HepG2 (cell line): ENCODE measurements around the gene FAM163B. TPM values are rescaled to one million over a fixed set of nuclear protein-coding genes. Genes with fewer than 3 reads are reported as not detected.

Experiments
- ATAC-seq: fragments of 200-7000 bp; cut with Tn5 transposase; 3 replicates; pipeline ENCODE4 v1.9.1; 2020; ENCODE audit warnings: mild to moderate bottlenecking, moderate library complexity
- BruUV-seq: library from RNA; stranded (reverse); fragments of 400-500 nt; replicated peaks from 2 replicates; lab custom pipeline; 2021; lab: Mats Ljungman, UMichigan
- CTCF ChIA-PET: fragments of 300-600 bp; formaldehyde crosslinking; extraction: SDS; loops from one replicate; lab custom pipeline; 2021; ENCODE audit warnings: low total read pairs, inconsistent platforms, low intra/inter-chr PET ratio; lab: Yijun Ruan, JAX
- POLR2A ChIA-PET: fragments of 350-600 bp; sonication (Branson Sonifier 250); formaldehyde crosslinking; loops from one replicate; lab custom pipeline; 2020; ENCODE audit warnings: antibody characterized with exemption, inconsistent platforms; lab: Yijun Ruan, JAX
- DNase-seq: peaks from one replicate; pipeline ENCODE4 v3.0.0-alpha.2; 2015; ENCODE audit warnings: low spot score
- FAIRE-seq: peaks from 3 replicates; lab custom pipeline; 2011; peaks lifted over from hg19 to GRCh38; lab: Jason Lieb, UNC
- H2AFZ ChIP-seq: one replicate; pipeline ENCODE4 v1.6.1; 2011; ENCODE audit warnings: low read length, inconsistent platforms
- H3K27ac ChIP-seq: fragments of 300-600 bp; 3 replicates; pipeline ENCODE4 v1.8.0; 2011; ENCODE audit warnings: mixed run types, mild to moderate bottlenecking, mixed read lengths, low read length, inconsistent platforms; ENCODE audit not compliant: insufficient read depth; ENCODE audit errors: extremely low read length
- H3K27me3 ChIP-seq, 2 experiments: fragments of 200-600 bp in 1 of 2; 2 replicates in 1 of 2; 3 replicates in 1 of 2; pipeline versions ENCODE4 v1.6.0 to v1.8.0; 2011; ENCODE audit warnings: low read length in 2 of 2, mild to moderate bottlenecking in 2 of 2, moderate library complexity in 2 of 2, inconsistent platforms in 1 of 2; ENCODE audit not compliant: insufficient read depth in 2 of 2, control insufficient read depth in 1 of 2
- H3K36me3 ChIP-seq, 2 experiments: fragments of 200-600 bp in 1 of 2; replicated peaks in 1 of 2; 2 replicates in 1 of 2; 3 replicates in 1 of 2; pipeline versions ENCODE4 v1.5.1 to v1.8.0; 2011; ENCODE audit warnings: low read length in 2 of 2, inconsistent platforms in 1 of 2; ENCODE audit not compliant: insufficient read depth in 2 of 2, control insufficient read depth in 1 of 2
- H3K4me1 ChIP-seq: 2 replicates; pipeline ENCODE4 v1.5.1; 2012; ENCODE audit warnings: low read length, inconsistent platforms; ENCODE audit not compliant: insufficient read depth
- H3K4me2 ChIP-seq: 2 replicates; pipeline ENCODE4 v1.6.0; 2011; ENCODE audit warnings: low read depth, low read length, inconsistent platforms
- H3K4me3 ChIP-seq, 3 experiments: fragments of 200-600 bp in 1 of 3; sonication (generic), shearing (Covaris generic) in 1 of 3; replicated peaks in 1 of 3; 2 replicates each; pipeline ENCODE4 v1.5.1; 2011 to 2016; ENCODE audit warnings: low read length in 3 of 3, inconsistent platforms in 2 of 3, low read depth in 2 of 3, mild to moderate bottlenecking in 2 of 3, control low read depth in 1 of 3, mixed read lengths in 1 of 3; ENCODE audit not compliant: insufficient read depth in 1 of 3
- H3K79me2 ChIP-seq: one replicate; pipeline ENCODE4 v1.6.1; 2011; ENCODE audit warnings: low read length, inconsistent platforms; ENCODE audit not compliant: insufficient read depth
- H3K9ac ChIP-seq: 2 replicates; pipeline ENCODE4 v1.6.0; 2011; ENCODE audit warnings: mild to moderate bottlenecking, low read depth, low read length, inconsistent platforms; ENCODE audit not compliant: insufficient read depth
- H3K9me3 ChIP-seq: 2 replicates; pipeline ENCODE4 v1.5.1; 2012; ENCODE audit warnings: mild to moderate bottlenecking, low read length
- H4K20me1 ChIP-seq: 2 replicates; pipeline ENCODE4 v1.6.0; 2011; ENCODE audit warnings: inconsistent platforms, mild to moderate bottlenecking, low read length, moderate library complexity; ENCODE audit not compliant: insufficient read depth
- FOSL1 ChIP-seq: sonication (generic); formaldehyde crosslinking; IDR thresholded peaks from 2 replicates; pipeline ENCODE4 v1.9.0; 2021; ENCODE audit warnings: missing genetic modification reagents, borderline replicate concordance
- HNF4A ChIP-seq: sonication (generic); formaldehyde crosslinking; IDR thresholded peaks from 2 replicates; pipeline ENCODE4 v1.4.0; 2020; ENCODE audit warnings: missing genetic modification reagents
- HOXD1 ChIP-seq: sonication (generic); formaldehyde crosslinking; IDR thresholded peaks from 2 replicates; pipeline ENCODE4 v1.5.0; 2020; ENCODE audit warnings: missing genetic modification reagents
- RBM39 ChIP-seq: fragments of 200-400 bp; formaldehyde crosslinking; IDR thresholded peaks from one replicate; pipeline ENCODE4 v1.6.1; 2018; ENCODE audit warnings: antibody characterized with exemption, mild to moderate bottlenecking, low read depth, low read length; ENCODE audit not compliant: poor library complexity, severe bottlenecking
- RFX3 ChIP-seq: IDR thresholded peaks from 2 replicates; pipeline ENCODE4 v1.6.1; 2016; ENCODE audit warnings: missing biosample characterization, missing genetic modification reagents
- SALL2 ChIP-seq: sonication (generic); formaldehyde crosslinking; IDR thresholded peaks from 2 replicates; pipeline ENCODE4 v1.8.1; 2023; ENCODE audit warnings: mild to moderate bottlenecking, missing genetic modification reagents, inconsistent platforms
- SIN3A ChIP-seq: IDR thresholded peaks from 2 replicates; pipeline ENCODE4 v1.6.1; 2011; ENCODE audit warnings: low read depth, mild to moderate bottlenecking, control low read depth, low read length, borderline replicate concordance
- ZBTB3 ChIP-seq: sonication (generic); formaldehyde crosslinking; IDR thresholded peaks from 2 replicates; pipeline ENCODE4 v1.4.0; 2020; ENCODE audit warnings: low read depth, mild to moderate bottlenecking, moderate library complexity, missing genetic modification reagents, borderline replicate concordance
- ZNF598 ChIP-seq: sonication (generic); formaldehyde crosslinking; IDR thresholded peaks from 2 replicates; pipeline ENCODE4 v1.5.1; 2020; ENCODE audit warnings: mild to moderate bottlenecking, missing genetic modification reagents, borderline replicate concordance
- ZNF746 ChIP-seq: sonication (generic); formaldehyde crosslinking; IDR thresholded peaks from 2 replicates; pipeline ENCODE4 v1.8.0; 2022; ENCODE audit warnings: mild to moderate bottlenecking, missing genetic modification reagents
- WGBS: methylation state at CpG from one replicate; pipeline ENCODE4 v1.1.6; 2017; ENCODE audit warnings: low lambda C conversion rate; 5-methylcytosine and 5-hydroxymethylcytosine counted together
- in situ Hi-C: cut with HindIII; loops from 2 replicates; pipeline ENCODE4 v1.10.0; 2017; ENCODE audit warnings: low pct_unique_long_range_greater_than_20kb; ENCODE audit not compliant: extremely low pct_ligation_motif_present
- intact Hi-C: fragments of 100-400 bp; cut with micrococcal nuclease; formaldehyde crosslinking; loops from one replicate; pipeline ENCODE4 v1.10.0; 2022; ENCODE audit not compliant: unreplicated experiment
- polyA plus RNA-seq, 8 experiments: library from polyadenylated mRNA; depleted of rRNA in 3 of 8; stranded (reverse) in 7 of 8; unstranded in 1 of 8; fragments of >200 nt; fragmentation: Illumina TruSeq in 4 of 8; extraction: Trizol in 4 of 8; gene quantifications; 2 replicates each; pipeline versions ENCODE4 v1.2.1 to v1.2.3, GENCODE V29; 2011 to 2016; ENCODE audit warnings: low read depth in 4 of 8, missing spikeins in 1 of 8, mixed read lengths in 1 of 8; ENCODE audit not compliant: insufficient read depth in 1 of 8
- total RNA-seq, 5 experiments: library from RNA; depleted of rRNA; stranded (reverse); fragments of >200 nt; fragmentation: Illumina TruSeq; extraction: Trizol; gene quantifications; 2 replicates each; pipeline ENCODE4 v1.2.3, GENCODE V29; 2016; ENCODE audit warnings: low read depth in 1 of 5
- TF ChIP-seq, protein P1 (sequence below): sonication (generic); formaldehyde crosslinking; IDR thresholded peaks from 2 replicates; pipeline ENCODE4 v1.5.1; 2020; ENCODE audit warnings: missing genetic modification reagents, mild to moderate bottlenecking, borderline replicate concordance
- TF ChIP-seq, protein P2 (sequence below): sonication (generic); formaldehyde crosslinking; IDR thresholded peaks from 2 replicates; pipeline ENCODE4 v1.5.1; 2020; ENCODE audit warnings: missing genetic modification reagents, mild to moderate bottlenecking, borderline replicate concordance

FAM163B gene
- total and polyA plus RNA-seq, 2 of the 13 experiments (the other 11 are each of a cell fraction or from before 2014, with no cell fraction given) = not detected

DNA sequence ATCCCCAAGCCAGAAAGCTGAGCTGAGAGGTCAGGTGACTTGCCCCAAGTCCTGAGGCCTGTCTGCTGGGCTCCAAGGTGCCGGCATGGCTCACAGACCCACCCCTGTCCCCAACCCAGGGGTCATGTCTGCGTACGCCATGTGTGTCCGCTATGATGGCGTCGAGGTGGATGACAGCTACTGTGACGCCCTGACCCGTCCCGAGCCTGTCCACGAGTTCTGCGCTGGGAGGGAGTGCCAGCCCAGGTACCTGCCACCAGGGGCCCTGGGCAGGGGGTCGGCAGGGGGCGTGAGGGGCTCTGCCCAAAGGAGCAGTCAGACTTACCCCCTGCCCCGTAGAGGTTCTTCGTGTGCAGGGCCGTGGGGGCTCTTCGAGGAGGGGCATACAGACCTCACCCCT lies 42.4 kb downstream of the FAM163B start:
- H3K27me3 ChIP-seq = no peaks in the 10 kb centered on the region
- no peak overlapping the region for H3K9ac ChIP-seq
- H2AFZ ChIP-seq = no peak overlapping the region
- no peak for DNase-seq
- peaks cover 9% of the 10 kb centered on the region for H3K4me1 ChIP-seq
- no peak overlapping the region for H3K4me3 ChIP-seq
- in situ Hi-C loops (no loop called here), intact Hi-C loops (no loop called here)
- no peaks in the 10 kb centered on the region for H3K36me3 ChIP-seq
- no peak overlapping the region for H3K4me2 ChIP-seq
- no peaks in the 10 kb centered on the region for H4K20me1 ChIP-seq
- ChIA-PET CTCF (no interaction called here), POLR2A (no interaction called here)
- no peaks in the 10 kb centered on the region for H3K79me2 ChIP-seq
- TF ChIP-seq FOSL1 (no peak), HNF4A (CRISPR knock-in tag) (no peak), ZNF746 (no peak), RBM39 (no peak), HOXD1 (no peak), ZNF598 (no peak), ZBTB3 (CRISPR knock-in tag) (no peak), RFX3 (CRISPR knock-in tag) (no peak), SIN3A (no peak), SALL2 (CRISPR knock-in tag) (no peak)
- TF ChIP-seq, protein P1, sequence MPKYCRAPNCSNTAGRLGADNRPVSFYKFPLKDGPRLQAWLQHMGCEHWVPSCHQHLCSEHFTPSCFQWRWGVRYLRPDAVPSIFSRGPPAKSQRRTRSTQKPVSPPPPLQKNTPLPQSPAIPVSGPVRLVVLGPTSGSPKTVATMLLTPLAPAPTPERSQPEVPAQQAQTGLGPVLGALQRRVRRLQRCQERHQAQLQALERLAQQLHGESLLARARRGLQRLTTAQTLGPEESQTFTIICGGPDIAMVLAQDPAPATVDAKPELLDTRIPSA (CRISPR knock-in tag) = no peak
- TF ChIP-seq, protein P2, sequence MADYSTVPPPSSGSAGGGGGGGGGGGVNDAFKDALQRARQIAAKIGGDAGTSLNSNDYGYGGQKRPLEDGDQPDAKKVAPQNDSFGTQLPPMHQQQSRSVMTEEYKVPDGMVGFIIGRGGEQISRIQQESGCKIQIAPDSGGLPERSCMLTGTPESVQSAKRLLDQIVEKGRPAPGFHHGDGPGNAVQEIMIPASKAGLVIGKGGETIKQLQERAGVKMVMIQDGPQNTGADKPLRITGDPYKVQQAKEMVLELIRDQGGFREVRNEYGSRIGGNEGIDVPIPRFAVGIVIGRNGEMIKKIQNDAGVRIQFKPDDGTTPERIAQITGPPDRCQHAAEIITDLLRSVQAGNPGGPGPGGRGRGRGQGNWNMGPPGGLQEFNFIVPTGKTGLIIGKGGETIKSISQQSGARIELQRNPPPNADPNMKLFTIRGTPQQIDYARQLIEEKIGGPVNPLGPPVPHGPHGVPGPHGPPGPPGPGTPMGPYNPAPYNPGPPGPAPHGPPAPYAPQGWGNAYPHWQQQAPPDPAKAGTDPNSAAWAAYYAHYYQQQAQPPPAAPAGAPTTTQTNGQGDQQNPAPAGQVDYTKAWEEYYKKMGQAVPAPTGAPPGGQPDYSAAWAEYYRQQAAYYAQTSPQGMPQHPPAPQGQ = no peak
- no peak for ATAC-seq
- WGBS = 85% methylated on average over 4 of the region's 17 CpGs
- no peak overlapping the region for H3K27ac ChIP-seq
- BruUV-seq = no TSS peak
- no peaks in the 10 kb centered on the region for H3K9me3 ChIP-seq
- FAIRE-seq = no peak
